ENCODE data around the gene UHRF1. TPM values are rescaled to one million over a fixed set of nuclear protein-coding genes. Genes with fewer than 3 reads are reported as not detected.

Gene UHRF1
- total and polyA plus RNA-seq, 2 of the 13 experiments (the other 11 are each of a cell fraction or from before 2014, with no cell fraction given) = 6.8 to 78.4 TPM

DNA sequence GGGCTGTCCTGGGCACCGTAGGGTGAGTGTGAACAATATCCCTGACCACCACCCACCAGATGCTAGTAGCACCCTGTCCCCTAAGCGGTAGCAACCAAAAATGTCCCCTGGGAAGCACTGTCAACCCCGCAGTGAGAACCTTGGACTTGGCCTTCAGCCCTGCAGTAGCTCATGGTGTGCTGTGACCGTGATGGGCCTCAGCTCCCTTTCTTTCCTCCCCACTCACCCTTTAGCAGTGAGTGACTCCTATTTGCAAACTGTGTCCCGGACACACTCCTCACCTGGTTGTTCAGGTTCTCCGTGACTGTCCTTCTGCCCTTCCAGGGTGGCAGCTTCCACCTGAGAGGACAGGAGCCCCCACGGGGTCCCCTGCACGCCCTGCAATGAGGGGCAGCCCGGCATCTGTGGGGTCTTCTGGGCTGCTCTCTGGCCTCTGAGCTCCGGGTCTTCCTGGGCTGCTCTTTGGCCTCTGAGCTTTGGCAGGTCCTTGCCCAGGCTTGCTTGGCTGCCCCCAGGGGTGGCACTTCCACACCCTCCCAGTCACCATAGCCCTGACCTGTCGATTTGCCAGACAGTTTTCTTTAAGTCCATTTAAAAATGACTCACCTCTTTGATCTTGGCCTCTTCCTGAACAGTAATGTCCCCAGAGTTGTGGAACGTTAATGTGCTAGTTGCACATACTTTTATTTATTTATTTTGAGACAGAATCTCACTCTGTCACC, 63.4 kb downstream of the UHRF1 start (continued):
- TF ChIP-seq ZBTB39 (CRISPR knock-in tag; IDR thresholded peaks at IDR 0.05) (no peak), ZNF768 (CRISPR knock-in tag; IDR thresholded peaks at IDR 0.05) (no peak), SETDB1 (CRISPR knock-in tag; IDR thresholded peaks at IDR 0.05; ENCODE audit: borderline replicate concordance) (no peak), THYN1 (CRISPR knock-in tag; IDR thresholded peaks at IDR 0.05; ENCODE audit: borderline replicate concordance, low read depth) (no peak), ZNF256 (CRISPR knock-in tag; conservative IDR thresholded peaks at IDR 0.05) (no peak), MAX (IDR thresholded peaks at IDR 0.05) (no peak), TBX2 (CRISPR knock-in tag; IDR thresholded peaks at IDR 0.05; ENCODE audit: borderline replicate concordance) (peak; percentile 56), BATF2 (CRISPR knock-in tag; IDR thresholded peaks at IDR 0.05) (no peak), KLF9 (CRISPR knock-in tag; IDR thresholded peaks at IDR 0.05; ENCODE audit: low read depth) (no peak), FOSL1 (CRISPR knock-in tag; IDR thresholded peaks at IDR 0.05; ENCODE audit: borderline replicate concordance) (peak; percentile 74), ZNF383 (CRISPR knock-in tag; IDR thresholded peaks at IDR 0.05; ENCODE audit: borderline replicate concordance) (no peak), SMARCC2 (IDR thresholded peaks at IDR 0.05) (no peak), ZNF737 (CRISPR knock-in tag; IDR thresholded peaks at IDR 0.05; ENCODE audit: borderline replicate concordance) (no peak), AKNA (CRISPR knock-in tag; IDR thresholded peaks at IDR 0.05; ENCODE audit: borderline replicate concordance) (no peak), ATAD3A (CRISPR knock-in tag; IDR thresholded peaks at IDR 0.05) (no peak), ZNF670 (CRISPR knock-in tag; IDR thresholded peaks at IDR 0.05; ENCODE audit: borderline replicate concordance) (no peak), ZNF121 (CRISPR knock-in tag; IDR thresholded peaks at IDR 0.05) (no peak), MTF2 (CRISPR knock-in tag; IDR thresholded peaks at IDR 0.05; ENCODE audit: borderline replicate concordance) (no peak), NR1H2 (CRISPR knock-in tag; IDR thresholded peaks at IDR 0.05; ENCODE audit: borderline replicate concordance, low read depth) (no peak), ZNF205 (CRISPR knock-in tag; IDR thresholded peaks at IDR 0.05) (no peak), HBP1 (CRISPR knock-in tag; IDR thresholded peaks at IDR 0.05; ENCODE audit: low read depth) (no peak)
